Measurements from ENCODE around the gene CORO1A. TPM values are rescaled to one million over a fixed set of nuclear protein-coding genes. Genes with fewer than 3 reads are reported as not detected.
"Not testable (repeated sequence)": the region's sequence is repeated elsewhere in the genome, so short reads cannot be mapped to it uniquely, and the experiment has no call there.

Gene CORO1A
- total and polyA plus RNA-seq, 4 donors, result 13.8 to 50.6 (median 35.3) TPM

- H3K27ac ChIP-seq (ENCODE audit: low read depth, low read length); DNase-seq (ENCODE audit: low read depth in 4 of 6, low spot score in 6 of 6); H3K27me3 ChIP-seq (ENCODE audit: control insufficient read depth, insufficient read depth, low read length); H3K4me1 ChIP-seq (ENCODE audit: control insufficient read depth, insufficient read depth, low read length); H3K9me3 ChIP-seq (ENCODE audit: control insufficient read depth, insufficient read depth, low read length); H3K36me3 ChIP-seq (ENCODE audit: control insufficient read depth, insufficient read depth, low read length); H3K4me3 ChIP-seq (ENCODE audit: low read depth, low read length): not testable (repeated sequence)
- WGBS (ENCODE audit: insufficient coverage), result no CpG with 5 or more reads among the region's 5 CpGs
Measured at GRCh38 chr16:30217082-30217481, 33.7 kb downstream of the CORO1A start.

Small RNAs within 50 kb of the gene (small RNA-seq; reads per million reads assigned to genes)
- gene AC106782.4 (ENCODE audit: low replicate concordance), result not detected

Other genes with a start within 250 kb of the CORO1A start
- gene TMEM219, start 221.5 kb upstream of the CORO1A start, total RNA-seq, result 10 to 100 TPM; 32.5 to 83.1 TPM
- gene TMEM219, start 221.5 kb upstream of the CORO1A start, polyA plus RNA-seq (ENCODE audit: insufficient read length in 2 of 2), result 10 to 100 TPM; 83.5 to 91.4 TPM
- 10 to 100 TPM; 42.2 to 52.3 TPM for gene TAOK2, start 209.7 kb upstream of the CORO1A start, total RNA-seq
- gene TAOK2, start 209.7 kb upstream of the CORO1A start, polyA plus RNA-seq (ENCODE audit: insufficient read length in 2 of 2), result 10 to 100 TPM; 80.6 to 87.1 TPM
- 10 to 100 TPM; 12.2 to 13.7 TPM for gene HIRIP3, start 188.0 kb upstream of the CORO1A start, total RNA-seq
- gene HIRIP3, start 188.0 kb upstream of the CORO1A start, polyA plus RNA-seq (ENCODE audit: insufficient read length in 2 of 2), result 10 to 100 TPM; 26.2 to 28.8 TPM
- gene INO80E, start 187.4 kb upstream of the CORO1A start, total RNA-seq, result 10 to 100 TPM; 24.9 to 50.6 TPM
- 10 to 100 TPM; 66.4 to 70.9 TPM for gene INO80E, start 187.4 kb upstream of the CORO1A start, polyA plus RNA-seq (ENCODE audit: insufficient read length in 2 of 2)
- 10 to 100 TPM in 1 of 2 donors, 1 to 10 TPM in 1; 7.6 to 14.8 TPM for gene DOC2A, start 172.6 kb upstream of the CORO1A start, total RNA-seq
- 10 to 100 TPM; 60.4 to 61.6 TPM for gene DOC2A, start 172.6 kb upstream of the CORO1A start, polyA plus RNA-seq (ENCODE audit: insufficient read length in 2 of 2)
- gene C16orf92, start 160.4 kb upstream of the CORO1A start, total RNA-seq, result not detected
- gene C16orf92, start 160.4 kb upstream of the CORO1A start, polyA plus RNA-seq (ENCODE audit: insufficient read length in 2 of 2), result 1 to 10 TPM in 1 of 2 donors, under 1 TPM in 1; 0.76 to 2.0 TPM
- 10 to 100 TPM; 10.2 to 19.2 TPM for gene TLCD3B, start 152.3 kb upstream of the CORO1A start, total RNA-seq
- 100 to 1,000 TPM; 119 to 136 TPM for gene TLCD3B, start 152.3 kb upstream of the CORO1A start, polyA plus RNA-seq (ENCODE audit: insufficient read length in 2 of 2)
- gene ALDOA, start 117.8 kb upstream of the CORO1A start, total RNA-seq, result 100 to 1,000 TPM; 264 to 594 TPM
- gene ALDOA, start 117.8 kb upstream of the CORO1A start, polyA plus RNA-seq (ENCODE audit: insufficient read length in 2 of 2), result 100 to 1,000 TPM; 832 to 849 TPM
- gene PPP4C, start 107.6 kb upstream of the CORO1A start, total RNA-seq, result 10 to 100 TPM; 51.6 to 59.6 TPM
- 100 to 1,000 TPM in 1 of 2 donors, 10 to 100 TPM in 1; 96.0 to 104 TPM for gene PPP4C, start 107.6 kb upstream of the CORO1A start, polyA plus RNA-seq (ENCODE audit: insufficient read length in 2 of 2)
- gene TBX6, start 91.7 kb upstream of the CORO1A start, total RNA-seq, result under 1 TPM; 0.20 to 0.99 TPM
- gene TBX6, start 91.7 kb upstream of the CORO1A start, polyA plus RNA-seq (ENCODE audit: insufficient read length in 2 of 2), result 1 to 10 TPM; 1.0 to 2.7 TPM
- gene YPEL3, start 87.4 kb upstream of the CORO1A start, total RNA-seq, result 10 to 100 TPM; 30.6 to 40.9 TPM
- gene YPEL3, start 87.4 kb upstream of the CORO1A start, polyA plus RNA-seq (ENCODE audit: insufficient read length in 2 of 2), result 100 to 1,000 TPM; 131 to 142 TPM
- 1 to 10 TPM; 1.2 to 4.8 TPM for gene GDPD3, start 70.1 kb upstream of the CORO1A start, total RNA-seq
- 10 to 100 TPM in 1 of 2 donors, 1 to 10 TPM in 1; 6.8 to 10.9 TPM for gene GDPD3, start 70.1 kb upstream of the CORO1A start, polyA plus RNA-seq (ENCODE audit: insufficient read length in 2 of 2)
- gene MAPK3, start 60.4 kb upstream of the CORO1A start, total RNA-seq, result 10 to 100 TPM; 25.0 to 42.2 TPM
- 100 to 1,000 TPM; 136 to 144 TPM for gene MAPK3, start 60.4 kb upstream of the CORO1A start, polyA plus RNA-seq (ENCODE audit: insufficient read length in 2 of 2)
- 100 to 1,000 TPM in 1 of 2 donors, 10 to 100 TPM in 1; 10.1 to 102 TPM for gene BOLA2B, start 10.1 kb downstream of the CORO1A start, total RNA-seq
- gene BOLA2B, start 10.1 kb downstream of the CORO1A start, polyA plus RNA-seq (ENCODE audit: insufficient read length in 2 of 2), result 10 to 100 TPM; 37.8 to 45.9 TPM
- 10 to 100 TPM in 1 of 2 donors, 1 to 10 TPM in 1; 4.5 to 24.0 TPM for gene SLX1A, start 10.3 kb downstream of the CORO1A start, total RNA-seq
- 10 to 100 TPM; 32.5 to 47.2 TPM for gene SLX1A, start 10.3 kb downstream of the CORO1A start, polyA plus RNA-seq (ENCODE audit: insufficient read length in 2 of 2)
- gene SULT1A3, start 15.7 kb downstream of the CORO1A start, total RNA-seq, result 10 to 100 TPM in 1 of 2 donors, 1 to 10 TPM in 1; 1.5 to 17.4 TPM
- gene SULT1A3, start 15.7 kb downstream of the CORO1A start, polyA plus RNA-seq (ENCODE audit: insufficient read length in 2 of 2), result 10 to 100 TPM; 16.9 to 21.3 TPM
- 1 to 10 TPM; 3.0 to 4.3 TPM for gene NPIPB13, start 64.9 kb downstream of the CORO1A start, total RNA-seq
- 10 to 100 TPM in 1 of 2 donors, 1 to 10 TPM in 1; 5.6 to 32.5 TPM for gene NPIPB13, start 64.9 kb downstream of the CORO1A start, polyA plus RNA-seq (ENCODE audit: insufficient read length in 2 of 2)
- 10 to 100 TPM; 26.7 to 49.9 TPM for gene CD2BP2, start 171.7 kb downstream of the CORO1A start, total RNA-seq
- gene CD2BP2, start 171.7 kb downstream of the CORO1A start, polyA plus RNA-seq (ENCODE audit: insufficient read length in 2 of 2), result 10 to 100 TPM; 60.6 to 63.9 TPM
- 10 to 100 TPM; 26.0 to 31.4 TPM for gene TBC1D10B, start 186.9 kb downstream of the CORO1A start, total RNA-seq
- gene TBC1D10B, start 186.9 kb downstream of the CORO1A start, polyA plus RNA-seq (ENCODE audit: insufficient read length in 2 of 2), result 10 to 100 TPM; 65.9 to 74.1 TPM
- gene MYL11, start 191.2 kb downstream of the CORO1A start, total RNA-seq, result 1 to 10 TPM; 3.0 to 3.4 TPM
- 10 to 100 TPM in 1 of 2 donors, 1 to 10 TPM in 1; 1.4 to 11.4 TPM for gene MYL11, start 191.2 kb downstream of the CORO1A start, polyA plus RNA-seq (ENCODE audit: insufficient read length in 2 of 2)
- gene SEPTIN1, start 199.0 kb downstream of the CORO1A start, total RNA-seq, result under 1 TPM; 0.10 to 0.44 TPM
- gene SEPTIN1, start 199.0 kb downstream of the CORO1A start, polyA plus RNA-seq (ENCODE audit: insufficient read length in 2 of 2), result 1 to 10 TPM; 5.0 to 5.9 TPM
- gene ZNF48, start 211.8 kb downstream of the CORO1A start, total RNA-seq, result 10 to 100 TPM in 1 of 2 donors, 1 to 10 TPM in 1; 9.5 to 12.1 TPM
- 10 to 100 TPM; 18.6 to 19.2 TPM for gene ZNF48, start 211.8 kb downstream of the CORO1A start, polyA plus RNA-seq (ENCODE audit: insufficient read length in 2 of 2)
- gene ZNF771, start 224.0 kb downstream of the CORO1A start, total RNA-seq, result 10 to 100 TPM in 1 of 2 donors, 1 to 10 TPM in 1; 8.1 to 13.5 TPM
- 10 to 100 TPM; 19.3 to 20.5 TPM for gene ZNF771, start 224.0 kb downstream of the CORO1A start, polyA plus RNA-seq (ENCODE audit: insufficient read length in 2 of 2)
- gene DCTPP1, start 246.4 kb downstream of the CORO1A start, total RNA-seq, result 10 to 100 TPM; 18.1 to 23.0 TPM
- 10 to 100 TPM; 47.6 to 49.5 TPM for gene DCTPP1, start 246.4 kb downstream of the CORO1A start, polyA plus RNA-seq (ENCODE audit: insufficient read length in 2 of 2)